ENCODE results near the gene C11orf16. TPM values are rescaled to one million over a fixed set of nuclear protein-coding genes. Genes with fewer than 3 reads are reported as not detected.

C11orf16 gene
- total and polyA plus RNA-seq, 2 of the 8 experiments (the other 6 are each of a cell fraction or from before 2014, with no cell fraction given) = 0.08 TPM; not detected in 1

DNA sequence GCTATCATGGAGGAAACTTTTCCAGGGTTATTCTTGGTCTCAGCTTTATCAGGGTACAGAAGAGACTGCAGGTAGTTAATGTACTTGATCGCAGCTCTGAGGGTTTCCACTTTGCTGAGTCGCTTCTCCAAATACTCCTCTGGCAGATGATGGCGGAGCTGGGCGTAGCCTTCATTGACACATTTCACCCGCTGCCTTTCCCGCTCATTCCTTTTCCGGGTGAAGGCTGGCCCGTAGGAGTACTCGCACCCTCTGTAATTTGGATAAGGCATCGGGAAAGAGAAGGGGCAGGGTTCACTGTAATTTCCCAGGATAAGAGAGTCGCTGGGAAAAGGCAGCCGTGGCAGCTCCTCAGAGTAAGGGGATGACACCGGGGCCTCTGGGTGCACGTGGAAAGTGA, 4.9 kb upstream of the C11orf16 start:
- Histone ChIP-seq H3K18ac (ENCODE audit: extremely low read depth, low read length) (no peak overlapping the region), H2AFZ (ENCODE audit: low read length) (no peak overlapping the region), H3K9ac (replicated peaks in 1 of 4; ENCODE audit: extremely low read depth in 1 of 4, low read depth in 3 of 4, low read length in 3 of 4) (no peak overlapping the region), H2BK20ac (ENCODE audit: low read length) (no peak overlapping the region), H3K27ac (ENCODE audit: low read depth, low read length) (no peak overlapping the region), H3K56ac (replicated peaks; ENCODE audit: insufficient read length, low read depth, low read length) (no peak overlapping the region), H3K4me2 (ENCODE audit: insufficient read depth in 1 of 2, low read depth in 2 of 2, low read length in 2 of 2) (no peak overlapping the region), H2AK5ac (ENCODE audit: low read depth, low read length) (no peak overlapping the region), H4K8ac (ENCODE audit: extremely low read depth, insufficient read depth, low read length) (no peak overlapping the region), H3K79me1 (ENCODE audit: low read depth, low read length) (no peaks in the 10 kb centered on the region), H3K36me3 (ENCODE audit: control insufficient read depth in 2 of 4, insufficient read depth in 4 of 4, low read length in 3 of 4) (no peaks in the 10 kb centered on the region), H2BK120ac (replicated peaks; ENCODE audit: low read depth, low read length) (no peak overlapping the region), H2BK12ac (ENCODE audit: low read depth, low read length) (no peak overlapping the region), H3K4me3 (ENCODE audit: extremely low read depth in 1 of 4, insufficient read depth in 2 of 4, low read depth in 3 of 4, low read length in 4 of 4) (no peak overlapping the region), H3K79me2 (ENCODE audit: control insufficient read depth in 1 of 2, insufficient read depth in 2 of 2, low read length in 2 of 2) (no peaks in the 10 kb centered on the region), H3K23me2 (ENCODE audit: low read depth, low read length) (no peaks in the 10 kb centered on the region), H3K14ac (ENCODE audit: insufficient read length) (no peak overlapping the region), H3K23ac (ENCODE audit: insufficient read length) (no peak overlapping the region), H3K27me3 (replicated peaks in 1 of 4; ENCODE audit: control insufficient read depth in 3 of 4, extremely low read depth in 1 of 4, insufficient read depth in 3 of 4, low read length in 3 of 4) (no peaks in the 10 kb centered on the region), H2BK5ac (ENCODE audit: low read depth, low read length) (no peak overlapping the region), H3K9me3 (ENCODE audit: insufficient read depth in 2 of 2, low read depth in 1 of 2, low read length in 1 of 2) (no peaks in the 10 kb centered on the region), H3K4me1 (replicated peaks in 1 of 4; ENCODE audit: control insufficient read depth in 3 of 4, insufficient read depth in 4 of 4, low read length in 3 of 4) (peaks cover 0 to 3% (median 1%) of the 10 kb centered on the region in 4 experiments; a peak in 2 of 7 replicates), H4K20me1 (replicated peaks in 1 of 2; ENCODE audit: control insufficient read depth in 1 of 2, insufficient read depth in 2 of 2, low read length in 2 of 2) (no peaks in the 10 kb centered on the region), H4K91ac (replicated peaks; ENCODE audit: insufficient read length, low read length) (no peak overlapping the region), H4K5ac (ENCODE audit: insufficient read length, low read depth, low read length) (no peak overlapping the region), H3K4ac (replicated peaks; ENCODE audit: insufficient read length, low read depth, low read length) (no peak overlapping the region), H2BK15ac (ENCODE audit: low read length) (no peak overlapping the region)
- TF ChIP-seq, protein P1, sequence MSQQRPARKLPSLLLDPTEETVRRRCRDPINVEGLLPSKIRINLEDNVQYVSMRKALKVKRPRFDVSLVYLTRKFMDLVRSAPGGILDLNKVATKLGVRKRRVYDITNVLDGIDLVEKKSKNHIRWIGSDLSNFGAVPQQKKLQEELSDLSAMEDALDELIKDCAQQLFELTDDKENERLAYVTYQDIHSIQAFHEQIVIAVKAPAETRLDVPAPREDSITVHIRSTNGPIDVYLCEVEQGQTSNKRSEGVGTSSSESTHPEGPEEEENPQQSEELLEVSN (IDR thresholded peaks at IDR 0.05) = peak; percentile 62; the same call in 1 of the 2 replicates
- no peak for TF ChIP-seq JUND (IDR thresholded peaks at IDR 0.05; ENCODE audit: low read length)
- FAIRE-seq (no peak), DNase-seq (ENCODE audit: low read depth in 1 of 2, low spot score in 2 of 2) (no peak)
- CTCF ChIA-PET (ENCODE audit: partially characterized antibody) = interaction anchor here (0.8 to 1.9 kb wide), 5 partner anchors 11 to 213 kb away, joined by 4 to 10 read pairs (median 6); no protein-coding TSS in a partner anchor
- POLR2A ChIA-PET (ENCODE audit: partially characterized antibody) = no interaction called here
- 87% methylated on average over 13 of the region's 14 CpGs; no CpG with 5 or more reads in 1 of the 2 experiments for WGBS, 2 experiments (ENCODE audit: extremely low coverage in 1 of 2, insufficient coverage in 1 of 2, insufficient read length in 1 of 2, insufficient replicate concordance in 2 of 2, low coverage in 1 of 2, low lambda C conversion rate in 2 of 2, missing lambda C conversion rate in 1 of 2)
